GM18868 (cell line): Measurements from ENCODE around the gene JAG1.

Experiments used
- ATAC-seq: cut with Tn5 transposase; IDR thresholded peaks from one replicate; pipeline ENCODE4 v1.9.1; 2021; ENCODE audit warnings: mild to moderate bottlenecking, moderate library complexity; ENCODE audit not compliant: unreplicated experiment

JAG1 gene

DNA sequence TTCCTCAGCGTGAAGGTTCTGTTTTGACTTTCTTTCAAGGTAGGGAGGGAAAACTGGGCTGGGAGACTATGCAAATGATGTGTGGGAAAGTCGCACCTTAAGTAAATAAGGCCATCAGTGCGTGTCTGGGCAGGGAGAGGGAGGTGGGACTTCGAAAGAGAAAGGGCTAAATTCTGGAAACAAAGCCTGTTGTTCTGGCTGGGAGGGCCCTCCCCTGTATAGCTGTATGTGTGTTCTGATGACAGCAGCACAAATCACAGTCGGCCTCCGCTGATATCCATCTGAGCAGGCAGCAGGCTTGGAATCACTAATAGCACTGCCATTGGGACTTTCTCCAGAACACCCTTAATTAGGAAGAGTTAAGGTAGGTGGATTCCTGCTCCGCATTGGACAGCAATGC, 19.2 kb downstream of the JAG1 start:
- ATAC-seq = peak; percentile 91

- ATAC-seq = no peak
These were observed 19.6 kb downstream of the JAG1 start for GRCh38 chr20:10654250-10654610.

GRCh38 chr20:10653599-10654249, 20.1 kb downstream of the JAG1 start:
- no peak for ATAC-seq

DNA sequence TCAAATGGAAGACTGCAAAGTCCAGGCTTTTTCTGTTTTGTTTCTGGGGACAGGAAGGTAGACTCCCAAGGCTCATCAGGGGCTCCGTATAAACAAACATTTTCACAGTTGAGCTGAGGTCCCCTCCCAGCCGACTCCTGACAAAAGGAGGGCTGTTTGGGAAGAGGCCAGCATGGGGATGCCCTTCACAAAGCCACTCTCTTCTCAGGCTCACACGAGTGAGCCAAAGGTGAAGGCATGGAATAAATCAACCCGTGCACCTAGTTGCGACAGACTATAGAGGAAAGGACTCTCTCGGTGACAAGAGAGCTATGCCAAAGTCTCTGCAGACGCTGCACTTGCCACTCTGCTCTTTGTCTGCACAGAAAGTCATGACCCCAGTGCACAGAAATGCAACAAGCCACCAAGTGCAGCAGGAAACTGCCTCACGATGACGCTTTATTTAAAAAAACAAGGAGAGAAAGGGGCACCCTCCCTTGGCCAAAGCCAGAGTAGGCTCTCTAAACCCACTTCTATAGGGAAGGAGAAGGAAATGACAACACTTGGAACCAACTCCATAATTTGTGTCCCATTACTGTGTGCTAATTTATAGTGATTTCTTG, 21.0 kb downstream of the JAG1 start:
- no peak for ATAC-seq

- no peak for ATAC-seq
These were observed 21.6 kb downstream of the JAG1 start for GRCh38 chr20:10652185-10652584.

- no peak for ATAC-seq
These were observed 22.4 kb downstream of the JAG1 start for GRCh38 chr20:10651227-10651990.

DNA sequence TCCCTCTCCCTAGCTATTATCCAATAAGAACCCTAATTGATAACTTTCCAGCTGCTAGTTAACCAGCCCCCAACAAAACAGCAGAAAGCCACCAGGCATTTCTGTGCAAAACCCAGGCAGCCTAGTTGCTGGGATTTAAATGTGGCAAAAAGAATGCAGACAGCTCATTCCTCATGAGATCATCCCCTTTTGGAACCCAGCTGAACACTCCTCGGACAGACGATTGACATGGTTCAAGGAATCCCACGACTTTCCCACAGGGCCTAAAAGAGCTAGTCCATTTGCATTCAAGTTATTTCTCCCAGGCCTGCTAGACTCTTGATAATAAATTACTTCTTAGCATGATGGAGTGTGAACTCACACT, 24.0 kb downstream of the JAG1 start:
- no peak for ATAC-seq

- ATAC-seq = no peak
These were observed 24.6 kb downstream of the JAG1 start for GRCh38 chr20:10649080-10649796.

GRCh38 chr20:10648651-10649050, 25.1 kb downstream of the JAG1 start:
- no peak for ATAC-seq

GRCh38 chr20:10647909-10648308, 25.9 kb downstream of the JAG1 start:
- no peak for ATAC-seq

GRCh38 chr20:10647471-10647870, 26.3 kb downstream of the JAG1 start:
- ATAC-seq = peak; percentile 52

- ATAC-seq = no peak
These were observed 26.8 kb downstream of the JAG1 start for GRCh38 chr20:10646886-10647420.

- ATAC-seq = no peak
These were observed 27.8 kb downstream of the JAG1 start for GRCh38 chr20:10646006-10646405.

- no peak for ATAC-seq
These were observed 28.6 kb downstream of the JAG1 start for GRCh38 chr20:10645205-10645570.

- ATAC-seq = peak; percentile 69
These were observed 29.2 kb downstream of the JAG1 start for GRCh38 chr20:10644458-10645204.

GRCh38 chr20:10643560-10643873, 30.3 kb downstream of the JAG1 start:
- no peak for ATAC-seq

- ATAC-seq = no peak
These were observed 30.8 kb downstream of the JAG1 start for GRCh38 chr20:10642856-10643559.

DNA sequence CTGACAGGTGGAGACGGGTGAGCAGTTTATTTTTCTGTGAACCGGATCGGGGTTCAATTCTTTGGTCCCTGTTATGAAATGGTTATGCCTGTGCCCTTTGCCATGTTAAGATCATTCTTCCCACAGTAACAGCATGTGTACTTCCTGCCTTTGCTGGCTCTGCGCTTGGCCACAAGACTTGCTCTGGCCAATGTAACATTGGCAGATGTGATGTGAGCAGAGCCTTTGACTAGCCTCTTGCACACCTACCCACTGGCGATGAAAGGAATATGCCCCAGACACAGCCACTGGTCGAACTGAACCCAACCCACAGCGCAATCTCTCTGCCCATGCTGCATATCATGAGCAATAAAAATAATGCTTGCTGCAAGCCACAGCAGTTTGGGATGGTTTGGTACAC, 31.9 kb downstream of the JAG1 start:
- no peak for ATAC-seq

GRCh38 chr20:10641467-10641866, 32.3 kb downstream of the JAG1 start:
- ATAC-seq = no peak

- ATAC-seq = no peak
These were observed 32.9 kb downstream of the JAG1 start for GRCh38 chr20:10640897-10641296.
